GM21717 (cell line): ENCODE measurements around the gene DALRD3.

Experiments used
- ATAC-seq: cut with Tn5 transposase; IDR thresholded peaks from one replicate; pipeline ENCODE4 v1.9.1; 2021; ENCODE audit warnings: mild to moderate bottlenecking, moderate library complexity; ENCODE audit not compliant: unreplicated experiment

Gene DALRD3

DNA sequence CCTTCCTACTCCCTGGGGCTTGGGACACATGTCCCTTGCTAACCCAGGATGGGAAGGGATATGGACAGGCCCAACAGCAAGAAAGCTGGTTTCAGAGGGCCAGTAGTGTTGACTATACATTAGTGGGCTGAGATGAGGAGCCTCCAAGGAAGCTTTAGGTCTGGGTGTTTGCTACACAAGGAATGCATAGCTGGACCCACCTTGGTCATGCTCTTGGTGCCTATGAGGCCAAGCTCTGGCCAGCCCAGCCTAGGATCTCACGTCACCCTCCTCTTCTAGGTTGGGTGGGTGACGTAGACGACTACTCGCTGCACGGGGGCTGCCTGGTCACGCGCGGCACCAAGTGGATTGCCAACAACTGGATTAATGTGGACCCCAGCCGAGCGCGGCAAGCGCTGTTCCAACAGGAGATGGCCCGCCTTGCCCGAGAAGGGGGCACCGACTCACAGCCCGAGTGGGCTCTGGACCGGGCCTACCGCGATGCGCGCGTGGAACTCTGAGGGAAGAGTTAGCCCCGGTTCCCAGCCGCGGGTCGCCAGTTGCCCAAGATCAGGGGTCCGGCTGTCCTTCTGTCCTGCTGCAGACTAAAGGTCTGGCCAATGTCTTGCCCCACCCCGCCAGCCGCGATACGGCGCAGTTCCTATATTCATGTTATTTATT is 11.8 kb downstream of the DALRD3 start:
- ATAC-seq = no peak

DNA sequence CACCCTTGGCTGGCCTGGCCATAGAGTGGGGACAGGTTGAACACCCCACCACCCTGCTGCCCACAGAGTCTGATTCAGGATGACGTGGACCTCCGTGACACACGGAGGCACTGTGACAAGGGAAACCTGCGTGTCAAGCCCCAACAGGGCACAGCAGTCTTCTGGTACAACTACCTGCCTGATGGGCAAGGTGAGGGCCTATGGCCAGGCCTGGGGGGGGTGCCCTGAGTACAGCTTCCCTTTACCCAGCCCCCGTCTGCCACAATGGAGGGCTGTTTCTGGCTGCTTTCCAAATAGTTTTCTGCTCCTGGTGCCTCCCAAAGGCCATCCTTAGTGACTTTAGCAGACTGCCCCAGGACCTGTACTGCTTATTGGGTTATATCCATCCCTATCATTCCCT is 12.4 kb downstream of the DALRD3 start:
- ATAC-seq = no peak

- ATAC-seq = no peak
Observed at GRCh38 chr3:49005303-49005680, 13.1 kb downstream of the DALRD3 start.

- ATAC-seq = no peak
Observed at GRCh38 chr3:49004352-49005302, 13.8 kb downstream of the DALRD3 start.

- no peak for ATAC-seq
Observed at GRCh38 chr3:49001155-49001554, 17.2 kb downstream of the DALRD3 start.

GRCh38 chr3:48999085-48999858 is 19.1 kb downstream of the DALRD3 start:
- no peak for ATAC-seq

GRCh38 chr3:48997714-48998637 is 20.4 kb downstream of the DALRD3 start:
- no peak for ATAC-seq

DNA sequence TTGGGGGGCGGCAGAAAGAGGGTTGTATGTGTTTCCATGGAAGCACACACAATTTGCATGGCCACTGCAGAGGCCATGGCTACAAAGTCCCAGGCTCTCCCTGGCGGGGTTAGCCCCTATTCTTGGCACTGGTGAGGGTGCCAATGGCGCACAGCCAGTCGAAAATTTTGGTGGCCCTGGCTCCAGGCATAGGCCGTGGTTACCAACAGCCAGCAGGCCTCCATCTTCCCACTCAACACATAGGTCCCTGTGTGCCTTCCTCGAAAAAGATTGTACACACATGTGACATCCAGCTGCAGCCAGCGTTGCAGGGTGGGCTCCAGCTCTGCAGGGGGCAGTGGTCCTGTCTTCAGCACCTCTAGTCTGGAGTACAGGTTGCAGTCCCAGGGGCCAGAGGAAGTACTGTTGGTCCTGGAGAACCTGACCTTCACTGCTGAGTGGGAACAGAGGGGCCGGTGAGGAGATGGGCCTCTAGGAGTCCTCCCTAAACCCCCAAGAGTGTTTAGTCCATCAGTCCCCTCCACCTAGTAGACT is 21.2 kb downstream of the DALRD3 start:
- no peak for ATAC-seq

- ATAC-seq = no peak
Observed at GRCh38 chr3:48996640-48997039, 21.7 kb downstream of the DALRD3 start.

DNA sequence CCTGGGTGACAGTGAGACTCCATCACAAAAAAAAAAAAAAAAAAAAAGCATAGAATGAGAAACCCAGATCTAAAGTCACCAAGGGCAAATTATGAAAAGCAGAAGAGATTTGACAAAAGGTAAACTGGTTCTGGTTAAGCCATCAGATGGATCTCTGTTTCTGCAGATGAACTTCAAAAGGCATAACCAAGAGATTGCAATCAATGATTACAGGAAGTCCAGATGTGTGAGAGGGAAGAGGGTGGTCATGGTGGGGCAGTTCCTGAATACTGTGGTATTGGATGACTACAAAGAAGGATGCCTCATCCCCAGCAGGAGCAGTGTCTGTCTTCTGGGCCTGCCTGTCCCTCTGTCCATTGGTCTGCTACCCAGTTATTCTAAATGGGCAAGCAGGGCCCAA is 24.5 kb downstream of the DALRD3 start:
- ATAC-seq = no peak

GRCh38 chr3:48991851-48992545 is 26.4 kb downstream of the DALRD3 start:
- no peak for ATAC-seq

DNA sequence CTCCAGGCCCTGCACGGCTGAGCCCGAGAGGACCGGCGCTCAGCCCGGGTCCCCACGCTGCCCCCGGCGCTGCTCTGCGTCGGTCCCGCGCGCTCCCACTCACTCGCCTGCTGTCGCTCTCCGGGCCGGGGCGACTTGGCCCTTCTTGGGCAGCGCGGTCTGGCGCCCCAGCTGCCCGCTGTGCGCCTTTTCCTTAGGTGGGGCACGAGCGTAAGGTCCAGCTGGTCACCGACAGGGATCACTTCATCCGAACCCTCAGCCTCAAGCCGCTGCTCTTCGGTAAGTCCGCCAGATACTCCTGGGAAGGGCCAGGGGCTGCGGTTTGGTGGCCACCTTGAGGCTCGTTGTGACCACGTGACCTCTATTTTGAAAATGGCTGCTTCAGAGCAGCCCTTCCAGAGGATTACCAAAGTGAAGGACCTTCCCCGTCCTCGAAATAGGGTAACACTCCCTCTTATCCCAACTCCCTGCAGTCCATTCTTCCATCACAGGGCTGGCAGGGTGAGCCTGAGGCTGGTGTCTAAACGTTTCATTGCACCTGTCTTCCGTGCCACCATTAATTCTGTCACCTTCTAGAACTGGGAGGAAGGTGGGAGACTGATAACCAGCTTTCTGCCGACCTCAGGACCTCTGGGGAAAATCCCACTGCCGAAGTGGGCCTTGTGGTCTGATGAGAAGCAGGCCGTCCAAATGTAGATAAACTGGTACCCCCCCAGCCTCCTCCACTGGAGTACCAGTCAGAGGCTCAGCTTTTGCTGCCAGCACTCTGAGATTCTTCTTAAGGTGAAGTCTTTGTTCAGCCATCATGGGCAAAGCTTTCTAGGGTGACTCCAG is 27.5 kb downstream of the DALRD3 start:
- peak; percentile 33 for ATAC-seq

DNA sequence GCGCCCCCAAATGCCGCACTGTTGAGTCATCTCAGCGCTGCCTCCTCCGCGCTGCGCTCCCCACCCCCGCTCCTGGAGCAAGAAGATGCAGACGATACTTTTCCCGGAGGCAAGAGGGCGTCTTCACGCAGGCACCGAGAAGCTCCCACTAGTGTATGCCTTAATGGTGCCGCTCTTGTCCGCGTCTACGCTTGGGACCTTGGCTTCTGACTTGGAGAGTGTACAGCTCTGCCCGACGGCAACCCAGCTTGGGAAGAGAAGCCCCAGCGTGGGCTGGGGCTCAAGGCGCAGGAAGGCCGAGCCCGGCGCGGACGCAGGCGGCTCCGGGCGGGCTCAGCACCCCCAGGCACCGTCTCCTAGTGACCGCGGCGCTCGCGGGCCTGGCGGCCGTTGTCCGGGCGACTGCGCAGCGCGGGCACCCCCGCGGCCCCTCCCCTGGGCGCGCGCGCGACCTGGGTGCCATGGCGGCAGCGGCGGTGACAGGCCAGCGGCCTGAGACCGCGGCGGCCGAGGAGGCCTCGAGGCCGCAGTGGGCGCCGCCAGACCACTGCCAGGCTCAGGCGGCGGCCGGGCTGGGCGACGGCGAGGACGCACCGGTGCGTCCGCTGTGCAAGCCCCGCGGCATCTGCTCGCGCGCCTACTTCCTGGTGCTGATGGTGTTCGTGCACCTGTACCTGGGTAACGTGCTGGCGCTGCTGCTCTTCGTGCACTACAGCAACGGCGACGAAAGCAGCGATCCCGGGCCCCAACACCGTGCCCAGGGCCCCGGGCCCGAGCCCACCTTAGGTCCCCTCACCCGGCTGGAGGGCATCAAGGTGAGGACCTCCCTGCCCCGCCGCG is 28.4 kb downstream of the DALRD3 start, which contains the start of gene P4HTM:
Gene P4HTM, plus strand, starts transcription at position 446 of the 840 bp plus-strand sequence. Its CDS starts 16 bp downstream, at position 462.
- peak; percentile 52 for ATAC-seq

- no peak for ATAC-seq
Observed at GRCh38 chr3:48989126-48989795, 29.1 kb downstream of the DALRD3 start.

DNA sequence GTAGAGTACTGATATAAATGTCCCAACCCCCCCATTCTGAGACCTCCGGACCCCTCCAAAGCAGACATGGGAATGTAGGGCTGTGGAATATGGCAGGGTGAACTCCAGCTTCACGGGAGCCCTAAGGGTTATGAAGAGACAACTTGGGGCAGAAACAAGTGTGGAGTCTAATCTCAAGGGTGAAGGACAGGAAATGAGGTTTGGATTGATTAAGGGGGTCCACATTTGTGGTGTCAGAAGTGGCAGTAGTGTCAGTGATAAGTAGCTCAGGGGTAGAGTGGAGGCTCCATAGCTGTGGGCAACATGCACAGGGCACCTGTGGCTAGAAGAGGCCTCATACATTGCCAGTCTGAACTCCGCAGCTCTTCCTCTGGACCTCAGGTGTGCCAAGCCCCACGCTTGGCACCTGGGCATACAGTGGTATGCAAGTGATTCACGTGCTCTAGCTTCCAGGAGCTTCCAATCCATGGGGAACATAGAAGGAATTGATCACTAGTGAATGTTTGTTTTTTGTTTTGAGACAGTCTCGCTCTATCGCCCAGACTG is 32.5 kb downstream of the DALRD3 start:
- no peak for ATAC-seq

GRCh38 chr3:48984663-48985062 is 33.7 kb downstream of the DALRD3 start:
- ATAC-seq = no peak

GRCh38 chr3:48983096-48983495 is 35.3 kb downstream of the DALRD3 start:
- ATAC-seq = no peak
